HG03196 (cell line): Measurements from ENCODE around the gene PIF1.
"Not testable (repeated sequence)": the region's sequence is repeated elsewhere in the genome, so short reads cannot be mapped to it uniquely, and the experiment has no call there.

ENCODE experiments used
- ATAC-seq: cut with Tn5 transposase; IDR thresholded peaks from one replicate; pipeline ENCODE4 v1.9.1; 2021; ENCODE audit not compliant: unreplicated experiment

Gene PIF1

DNA sequence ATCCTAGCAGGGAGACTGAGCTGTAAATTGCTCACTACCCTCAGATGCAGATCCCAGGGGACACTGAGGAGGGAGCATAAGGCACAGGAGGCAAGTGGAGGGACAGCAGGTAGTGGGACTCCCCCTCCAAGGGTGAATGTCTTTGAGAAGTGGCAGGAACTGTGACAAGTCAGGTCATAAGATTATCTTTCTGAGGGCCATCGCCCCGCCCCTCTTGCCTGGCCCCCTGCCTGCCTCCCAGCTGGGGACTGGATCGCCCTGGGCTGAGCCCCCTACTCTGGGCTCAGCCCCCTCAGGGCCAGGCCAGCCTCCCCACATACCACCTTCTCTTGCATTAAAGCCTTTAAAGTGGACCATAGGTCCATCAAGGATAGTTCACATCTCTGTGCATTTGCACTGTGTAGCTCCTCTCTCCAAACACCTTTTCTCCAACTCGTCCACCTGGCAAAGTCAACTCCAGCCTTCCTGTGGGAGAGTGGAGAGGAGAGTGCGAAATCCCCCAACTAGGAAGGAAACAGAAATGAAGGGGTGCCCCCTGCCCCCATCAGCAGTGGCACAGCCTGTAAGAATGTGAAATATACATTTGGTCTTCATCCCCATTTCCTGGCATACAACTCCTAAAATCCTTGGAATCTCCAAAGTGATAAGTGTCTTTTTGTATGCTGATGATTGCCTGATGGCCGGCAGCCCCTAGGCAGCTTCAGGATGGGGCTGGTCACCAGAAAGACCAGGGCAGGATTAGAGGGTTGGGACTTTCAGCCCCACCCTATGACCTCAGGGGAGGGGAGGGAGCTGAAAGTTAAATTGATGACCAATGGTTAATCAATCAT lies 14.7 kb downstream of the PIF1 start:
- no peak for ATAC-seq

DNA sequence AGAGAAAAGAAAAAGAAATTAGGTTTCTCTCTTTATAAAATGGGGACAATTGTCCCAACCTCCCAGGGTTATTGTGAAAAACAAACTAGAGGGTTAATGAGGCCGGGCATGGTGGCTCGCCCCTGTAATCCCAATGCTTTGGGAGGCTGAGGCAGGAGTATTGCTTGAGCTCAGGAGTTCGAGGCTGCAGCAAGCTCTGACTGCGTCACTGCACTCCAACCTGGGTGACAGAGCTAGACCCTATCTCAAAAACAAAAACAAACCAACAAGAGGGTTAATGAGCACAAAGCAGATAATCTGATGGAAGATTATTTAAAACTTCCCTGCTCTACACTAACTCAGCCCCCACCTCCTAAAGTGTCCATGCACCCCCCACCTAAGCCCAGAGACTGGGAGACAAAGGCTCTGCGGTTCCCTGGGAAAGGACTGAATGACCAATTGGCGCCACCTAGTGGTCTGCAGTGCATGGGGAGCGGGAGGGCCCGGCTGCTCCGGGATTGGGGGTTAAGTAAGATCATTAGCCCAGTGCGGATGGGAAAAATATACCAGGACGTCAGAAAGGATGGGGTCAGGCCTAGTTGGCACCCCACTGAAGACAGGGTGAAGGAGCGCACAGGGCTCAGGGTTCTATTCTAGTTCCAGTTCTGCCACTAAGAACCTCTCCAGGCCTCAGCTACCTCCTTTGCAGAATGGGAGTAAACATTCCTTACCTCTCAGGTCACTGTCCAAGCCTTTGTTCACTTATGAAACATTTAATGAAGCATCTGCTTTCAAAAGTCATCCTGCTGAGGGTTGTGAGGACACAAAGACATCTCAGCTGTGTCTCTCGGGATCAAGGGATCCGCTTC lies 15.6 kb downstream of the PIF1 start:
- no peak for ATAC-seq

- ATAC-seq: no peak
Measured at GRCh38 chr15:64808785-64809453, 16.5 kb downstream of the PIF1 start.

DNA sequence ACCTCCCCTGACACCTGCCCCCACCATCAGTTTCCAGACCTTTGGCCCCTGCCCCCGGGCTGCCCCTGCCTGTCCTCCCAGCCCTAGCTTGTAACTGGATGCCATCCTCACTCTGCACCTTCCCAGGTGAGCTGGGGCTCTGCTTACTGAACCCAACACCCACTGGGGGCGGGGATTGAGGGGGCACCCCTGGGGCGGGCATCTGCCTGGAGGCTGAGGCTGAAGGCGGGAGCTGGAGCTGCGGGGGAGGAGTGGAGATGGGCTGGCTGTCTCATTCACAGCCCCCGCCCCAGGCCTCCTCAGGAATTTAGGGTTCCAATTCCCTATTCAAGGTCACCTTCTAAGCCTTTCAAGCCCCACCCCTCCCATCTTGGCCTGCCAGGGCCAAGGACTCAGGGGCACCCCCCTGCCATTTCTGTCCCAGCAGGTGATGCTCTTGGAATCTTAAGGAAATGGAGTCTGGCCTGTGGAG lies 17.7 kb downstream of the PIF1 start:
- no peak for ATAC-seq

- no peak for ATAC-seq
Measured at GRCh38 chr15:64807051-64807749, 18.2 kb downstream of the PIF1 start.

GRCh38 chr15:64806509-64806908 lies 18.9 kb downstream of the PIF1 start:
- no peak for ATAC-seq

- no peak for ATAC-seq
Measured at GRCh38 chr15:64804619-64805018, 20.8 kb downstream of the PIF1 start.

DNA sequence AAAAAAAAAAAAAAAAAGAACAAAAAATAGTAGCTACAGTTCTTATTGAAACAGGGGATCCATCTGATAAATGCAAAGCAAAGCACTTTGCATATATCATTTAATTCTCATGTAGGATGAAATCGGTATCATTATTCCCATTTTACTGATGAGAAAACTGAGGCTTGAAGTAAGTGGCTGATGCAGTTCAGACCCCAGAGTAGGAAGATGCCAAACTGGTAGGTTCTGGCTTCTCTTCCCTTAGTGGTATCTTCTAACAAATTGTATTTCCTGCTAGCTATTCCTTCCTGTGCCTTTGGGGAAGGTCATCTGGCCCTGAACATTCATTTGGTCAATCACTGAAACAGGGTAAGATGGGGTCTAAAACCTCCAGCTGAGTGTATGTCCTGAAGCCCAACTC lies 21.9 kb downstream of the PIF1 start:
- no peak for ATAC-seq

GRCh38 chr15:64800476-64800875 lies 25.0 kb downstream of the PIF1 start:
- no peak for ATAC-seq

- ATAC-seq: not testable (repeated sequence)
Measured at GRCh38 chr15:64798905-64799304, 26.5 kb downstream of the PIF1 start.

- ATAC-seq: not testable (repeated sequence)
Measured at GRCh38 chr15:64795921-64796320, 29.5 kb downstream of the PIF1 start.

GRCh38 chr15:64795299-64795698 lies 30.1 kb downstream of the PIF1 start:
- not testable (repeated sequence) for ATAC-seq

- no peak for ATAC-seq
Measured at GRCh38 chr15:64792282-64792681, 33.2 kb downstream of the PIF1 start.

- no peak for ATAC-seq
Measured at GRCh38 chr15:64791401-64791800, 34.0 kb downstream of the PIF1 start.

DNA sequence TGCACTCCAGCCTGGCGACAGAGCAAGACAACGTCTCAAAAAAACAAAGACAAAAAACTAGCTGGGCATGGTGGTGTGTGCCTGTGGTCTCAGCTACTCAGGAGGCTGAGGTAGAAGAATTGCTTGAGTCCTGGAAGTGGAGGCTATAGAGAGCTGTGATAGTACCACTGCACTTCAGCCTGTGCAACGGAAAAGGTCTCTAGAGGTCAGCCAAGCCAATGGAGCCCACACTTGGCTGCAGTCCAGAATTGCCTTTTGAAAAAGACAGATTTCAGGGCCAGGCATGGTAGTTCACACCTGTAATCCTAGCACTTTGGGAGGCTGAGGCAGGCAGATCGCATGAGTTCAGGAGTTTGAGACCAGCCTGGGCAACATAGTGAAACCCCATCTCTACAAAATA lies 41.7 kb downstream of the PIF1 start:
- no peak for ATAC-seq

DNA sequence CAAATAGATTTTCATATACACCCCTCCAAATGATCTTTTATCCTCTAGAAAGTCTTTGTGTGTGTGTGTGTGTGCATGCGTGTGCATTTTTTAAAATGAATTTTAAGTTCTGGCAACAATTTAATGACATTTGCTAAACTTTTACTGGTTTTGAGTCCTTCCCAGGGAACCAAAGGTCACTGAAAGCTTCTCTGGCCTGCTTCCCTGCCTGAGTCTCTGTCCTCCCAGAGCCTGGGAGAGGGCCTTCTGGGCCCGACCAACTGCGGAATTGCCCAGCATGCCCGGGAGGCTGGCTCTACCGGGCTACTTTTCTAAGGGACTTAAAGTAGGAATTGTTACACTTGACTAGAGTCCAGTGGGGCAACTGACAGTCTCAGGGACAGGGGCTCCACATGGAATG lies 42.7 kb downstream of the PIF1 start:
- no peak for ATAC-seq

DNA sequence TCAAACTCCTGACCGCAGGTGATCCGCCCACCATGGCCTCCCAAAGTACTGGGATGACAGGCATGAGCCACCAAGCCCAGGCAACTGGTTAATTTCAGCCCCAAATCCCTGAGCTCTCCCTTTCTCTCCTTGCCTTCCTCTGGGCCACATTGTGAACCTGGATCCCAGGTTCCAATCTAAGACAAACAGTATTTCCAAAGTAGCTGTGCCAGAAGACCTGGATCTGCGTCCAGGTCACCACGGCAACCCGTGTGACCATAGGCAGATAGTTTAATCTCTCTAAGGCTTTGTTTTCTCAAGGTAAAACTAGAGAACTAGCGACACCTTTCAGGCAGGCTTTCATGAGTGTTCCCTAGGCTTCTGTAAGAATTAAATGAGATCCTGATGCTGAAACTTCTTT lies 44.1 kb downstream of the PIF1 start:
- no peak for ATAC-seq

GRCh38 chr15:64780600-64781156 lies 44.8 kb downstream of the PIF1 start:
- ATAC-seq: no peak

GRCh38 chr15:64779630-64780029 lies 45.8 kb downstream of the PIF1 start:
- ATAC-seq: no peak

DNA sequence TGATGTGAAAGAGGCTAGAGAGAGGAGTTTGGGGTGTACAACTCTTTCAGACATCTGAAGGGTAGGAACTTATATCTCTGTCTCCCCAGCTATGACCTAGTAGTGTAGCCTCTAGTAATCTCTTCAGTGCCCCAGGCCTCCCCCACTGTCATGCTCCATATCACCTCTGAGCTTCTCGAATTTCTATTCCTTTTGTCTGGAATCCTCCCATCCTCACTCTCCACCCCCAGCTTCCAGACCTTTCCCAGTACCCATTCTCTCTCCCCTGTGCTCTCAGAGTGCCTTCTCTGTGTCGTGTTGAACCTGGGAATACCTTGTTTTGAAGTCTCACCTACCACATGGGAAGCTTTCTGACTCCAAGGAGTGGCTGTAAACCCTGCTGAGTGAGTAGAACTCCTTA lies 46.4 kb downstream of the PIF1 start:
- no peak for ATAC-seq

GRCh38 chr15:64776402-64776786 lies 49.1 kb downstream of the PIF1 start:
- no peak for ATAC-seq
